ENCODE results near the gene AP5S1. TPM values are rescaled to one million over a fixed set of nuclear protein-coding genes. Genes with fewer than 3 reads are reported as not detected.

Gene AP5S1
- total and polyA plus RNA-seq, 2 of the 13 experiments (the other 11 are each of a cell fraction or from before 2014, with no cell fraction given), result 7.9 to 23.2 TPM

GRCh38 chr20:3795511-3796468 is 24.6 kb upstream of the AP5S1 start, which contains the start of gene CDC25B (continued):
- TF ChIP-seq ZNF784 (CRISPR knock-in tag; IDR thresholded peaks at IDR 0.05; ENCODE audit: borderline replicate concordance) (no peak), ZNF839 (CRISPR knock-in tag; IDR thresholded peaks at IDR 0.05; ENCODE audit: borderline replicate concordance) (0 out of 2 replicates have a peak, but pooled peaks have one; percentile 38), ZNF800 (CRISPR knock-in tag; IDR thresholded peaks at IDR 0.05) (no peak), SPEN (CRISPR knock-in tag; IDR thresholded peaks at IDR 0.05; ENCODE audit: low read depth) (peak; percentile 71; the same call in 1 of the 2 replicates), ZNF652 (CRISPR knock-in tag; IDR thresholded peaks at IDR 0.05; ENCODE audit: borderline replicate concordance, low read depth) (no peak), CHCHD3 (CRISPR knock-in tag; IDR thresholded peaks at IDR 0.05) (no peak), ZNF263 (CRISPR knock-in tag; IDR thresholded peaks at IDR 0.05) (peak; percentile 90), TBX2 (CRISPR knock-in tag; IDR thresholded peaks at IDR 0.05; ENCODE audit: borderline replicate concordance) (peak; percentile 78; the same call in 1 of the 2 replicates), TRIM22 (IDR thresholded peaks at IDR 0.05) (no peak), KDM1A (CRISPR knock-in tag; IDR thresholded peaks at IDR 0.05) (peak; percentile 99), ISL2 (CRISPR knock-in tag; IDR thresholded peaks at IDR 0.05) (peak; percentile 21; the same call in 1 of the 2 replicates), DR1 (CRISPR knock-in tag; IDR thresholded peaks at IDR 0.05) (no peak; the same call in 1 of the 2 replicates), MYC (CRISPR knock-in tag; IDR thresholded peaks at IDR 0.05; ENCODE audit: borderline replicate concordance) (peak; percentile 52), ATF3 (CRISPR knock-in tag; IDR thresholded peaks at IDR 0.05) (peak; percentile 17; the same call in 1 of the 2 replicates), CHD4 (IDR thresholded peaks at IDR 0.05; ENCODE audit: borderline replicate concordance, low read length) (peak; percentile 99), PRDM4 (CRISPR knock-in tag; IDR thresholded peaks at IDR 0.05; ENCODE audit: borderline replicate concordance) (no peak), ZMAT5 (CRISPR knock-in tag; IDR thresholded peaks at IDR 0.05; ENCODE audit: borderline replicate concordance, low read depth) (no peak), NCOA5 (CRISPR knock-in tag; IDR thresholded peaks at IDR 0.05) (no peak), SMAD3 (CRISPR knock-in tag; IDR thresholded peaks at IDR 0.05) (no peak), JUN (CRISPR knock-in tag; IDR thresholded peaks at IDR 0.05) (peak; percentile 83), HNRNPLL (IDR thresholded peaks at IDR 0.05; ENCODE audit: low read depth, low read length, poor library complexity, severe bottlenecking) (peak; percentile 61)

Data from HepG2 (cell line).